Ascending aorta (tissue), 2 donors: Measurements from ENCODE around the gene HIVEP2. TPM values are rescaled to one million over a fixed set of nuclear protein-coding genes. Genes with fewer than 3 reads are reported as not detected.

Experiments used
- DNase-seq, 2 donors: peaks; one replicate each; pipeline ENCODE4 v3.0.0-alpha.2; 2019; ENCODE audit warnings: low spot score in 2 of 2
- H3K27ac ChIP-seq, 2 donors: fragments of 200-600 bp; sonication (generic); one replicate each; pipeline ENCODE4 v1.5.1; 2016 to 2017; ENCODE audit warnings: mild to moderate bottlenecking in 1 of 2
- H3K27me3 ChIP-seq: fragments of 200-600 bp; sonication (generic); one replicate; pipeline ENCODE4 v1.5.1; 2017
- H3K36me3 ChIP-seq, 2 donors: fragments of 200-600 bp; sonication (generic); one replicate each; pipeline ENCODE4 v1.5.1; 2016
- H3K4me1 ChIP-seq, 2 donors: fragments of 200-600 bp; sonication (generic); one replicate each; pipeline ENCODE4 v1.5.1; 2016 to 2017; ENCODE audit warnings: mild to moderate bottlenecking in 1 of 2
- H3K4me3 ChIP-seq, 2 donors: fragments of 200-600 bp; sonication (generic); one replicate each; pipeline ENCODE4 v1.5.1; 2016 to 2017; ENCODE audit warnings: mild to moderate bottlenecking in 1 of 2
- H3K9me3 ChIP-seq, 2 donors: fragments of 200-600 bp; sonication (generic); one replicate each; pipeline ENCODE4 v1.5.1; 2016
- intact Hi-C: fragments of 100-400 bp; cut with DNase I; formaldehyde crosslinking; loops from one replicate; pipeline ENCODE4 v1.15.1; 2023
- total RNA-seq: library from RNA; depleted of rRNA; stranded (reverse); fragments of >200 nt; gene quantifications from one replicate; pipeline ENCODE4 v1.1.0, GENCODE V29; 2016
- TF ChIP-seq, protein P1 (sequence below), 3 experiments: fragments of 200-600 bp in 2 of 3; fragments of 450-650 bp in 1 of 3; sonication (generic) in 2 of 3; IDR thresholded peaks; one replicate each; pipeline ENCODE4 v1.5.1; 2016 to 2019; ENCODE audit warnings: antibody characterized with exemption in 3 of 3, mild to moderate bottlenecking in 1 of 3, moderate library complexity in 1 of 3

HIVEP2 gene
- total RNA-seq, 1 donor from 2014 or later = 14.5 TPM

DNA sequence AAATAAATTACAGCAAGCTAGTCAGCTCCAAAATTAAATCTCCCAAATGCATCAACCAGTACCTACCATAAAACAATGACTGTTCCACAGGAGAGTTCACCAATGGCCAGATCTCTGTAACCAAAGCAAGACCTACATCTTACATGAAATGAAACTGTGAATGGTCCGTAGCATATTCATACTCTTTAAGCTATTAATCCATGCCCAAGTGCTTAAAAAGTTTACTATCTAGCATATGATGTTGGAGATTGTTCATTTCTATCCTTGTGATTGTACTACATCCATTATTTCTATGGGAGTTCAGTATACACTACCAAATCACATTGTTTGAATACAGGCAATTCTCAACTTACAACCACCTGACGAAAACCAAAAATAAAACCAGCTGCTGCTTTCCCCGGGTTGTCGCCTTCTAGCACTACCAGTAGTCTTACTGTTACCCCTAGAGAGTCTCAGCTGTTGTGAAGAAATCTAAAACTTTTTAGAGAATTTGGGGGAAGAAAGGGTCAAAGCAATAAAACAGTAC is 38.0 kb downstream of the HIVEP2 start:
- H3K36me3 ChIP-seq = no peaks in the 10 kb centered on the region
- H3K4me3 ChIP-seq = no peak overlapping the region
- peaks cover 0 to 7% of the 10 kb centered on the region in 2 donors for H3K4me1 ChIP-seq
- H3K27ac ChIP-seq = no peak overlapping the region
- TF ChIP-seq, protein P1, sequence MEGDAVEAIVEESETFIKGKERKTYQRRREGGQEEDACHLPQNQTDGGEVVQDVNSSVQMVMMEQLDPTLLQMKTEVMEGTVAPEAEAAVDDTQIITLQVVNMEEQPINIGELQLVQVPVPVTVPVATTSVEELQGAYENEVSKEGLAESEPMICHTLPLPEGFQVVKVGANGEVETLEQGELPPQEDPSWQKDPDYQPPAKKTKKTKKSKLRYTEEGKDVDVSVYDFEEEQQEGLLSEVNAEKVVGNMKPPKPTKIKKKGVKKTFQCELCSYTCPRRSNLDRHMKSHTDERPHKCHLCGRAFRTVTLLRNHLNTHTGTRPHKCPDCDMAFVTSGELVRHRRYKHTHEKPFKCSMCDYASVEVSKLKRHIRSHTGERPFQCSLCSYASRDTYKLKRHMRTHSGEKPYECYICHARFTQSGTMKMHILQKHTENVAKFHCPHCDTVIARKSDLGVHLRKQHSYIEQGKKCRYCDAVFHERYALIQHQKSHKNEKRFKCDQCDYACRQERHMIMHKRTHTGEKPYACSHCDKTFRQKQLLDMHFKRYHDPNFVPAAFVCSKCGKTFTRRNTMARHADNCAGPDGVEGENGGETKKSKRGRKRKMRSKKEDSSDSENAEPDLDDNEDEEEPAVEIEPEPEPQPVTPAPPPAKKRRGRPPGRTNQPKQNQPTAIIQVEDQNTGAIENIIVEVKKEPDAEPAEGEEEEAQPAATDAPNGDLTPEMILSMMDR (IDR thresholded peaks at IDR 0.05) = no peak
- H3K9me3 ChIP-seq = no peaks in the 10 kb centered on the region
- DNase-seq = no peak
- H3K27me3 ChIP-seq = no peaks in the 10 kb centered on the region
- intact Hi-C loops = no loop called here

DNA sequence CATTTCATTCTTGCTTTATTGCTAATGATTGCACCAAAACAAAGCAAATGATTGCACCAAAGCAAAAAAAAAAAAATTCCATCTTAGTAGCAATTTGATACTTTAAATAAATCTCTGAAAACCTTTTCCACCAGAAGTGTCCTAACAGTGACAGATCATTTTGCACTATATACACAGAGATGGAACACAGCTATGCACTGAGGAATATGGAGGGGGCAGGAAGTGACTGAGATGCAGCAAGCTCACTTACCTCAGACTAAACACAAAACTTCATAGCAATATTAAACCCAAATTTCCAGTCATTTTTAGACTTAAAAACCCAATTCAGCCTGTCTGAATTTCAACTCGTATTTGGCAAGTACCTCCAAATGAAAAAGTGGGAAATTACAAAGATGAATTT is 41.2 kb downstream of the HIVEP2 start:
- no peak for DNase-seq
- no peaks in the 10 kb centered on the region for H3K36me3 ChIP-seq

DNA sequence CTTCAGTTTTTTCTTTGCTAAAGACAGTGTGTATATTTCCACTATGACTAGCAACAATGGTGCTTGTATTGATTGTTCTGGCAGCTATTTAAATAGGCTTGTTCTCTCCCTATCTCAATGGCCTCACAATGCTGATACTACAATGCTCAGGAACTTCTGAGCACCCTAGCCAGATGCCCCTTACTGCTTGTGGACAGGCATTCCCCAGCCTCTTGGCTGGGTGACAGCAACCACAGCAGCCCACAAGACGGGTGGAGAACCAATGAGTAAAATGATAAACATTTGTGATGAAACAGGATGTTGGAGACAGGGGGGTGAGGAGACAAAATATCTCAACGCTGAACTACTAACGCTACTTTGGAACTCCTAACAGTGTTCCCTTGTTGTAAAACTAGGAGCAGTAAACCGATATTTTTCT is 42.3 kb downstream of the HIVEP2 start:
- peak in 1 of 2 donors; percentile 23 for DNase-seq
- H3K27ac ChIP-seq = no peak overlapping the region
- TF ChIP-seq, protein P1 (IDR thresholded peaks at IDR 0.05) = no peak
- peaks cover 0 to 7% of the 10 kb centered on the region in 2 donors for H3K4me1 ChIP-seq
- no peaks in the 10 kb centered on the region for H3K36me3 ChIP-seq
- H3K4me3 ChIP-seq = no peak overlapping the region
- intact Hi-C loops = no loop called here
- H3K27me3 ChIP-seq = no peaks in the 10 kb centered on the region
- H3K9me3 ChIP-seq = no peaks in the 10 kb centered on the region

More for the DNA sequence above, 41.2 kb downstream of the HIVEP2 start:
- Histone ChIP-seq H3K27ac (no peak overlapping the region), H3K9me3 (no peaks in the 10 kb centered on the region), H3K4me3 (no peak overlapping the region), H3K27me3 (no peaks in the 10 kb centered on the region), H3K4me1 (peaks cover 0 to 7% of the 10 kb centered on the region in 2 donors)
- intact Hi-C loops = no loop called here
- TF ChIP-seq, protein P1 (IDR thresholded peaks at IDR 0.05) = no peak

DNA sequence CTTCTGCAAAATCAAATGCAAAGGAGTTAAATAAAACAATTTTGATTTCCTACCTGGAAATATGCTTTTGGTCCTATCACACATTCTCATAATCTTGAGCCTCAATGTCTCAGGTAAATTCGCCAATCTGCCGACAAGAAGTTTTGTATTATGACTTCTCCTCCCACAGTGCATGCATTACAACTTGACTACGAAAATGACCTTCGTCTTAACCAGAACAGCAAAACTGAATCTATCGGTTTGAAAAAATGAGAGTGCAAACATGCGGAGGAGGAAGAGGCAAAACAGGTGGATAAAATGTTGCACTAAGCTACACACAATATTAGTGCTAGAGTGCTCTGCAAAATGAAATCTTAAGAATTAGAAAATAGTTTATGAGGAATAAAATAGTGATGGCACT is 43.4 kb downstream of the HIVEP2 start:
- no peak for DNase-seq
- H3K36me3 ChIP-seq = no peaks in the 10 kb centered on the region
- no peak overlapping the region for H3K27ac ChIP-seq
- H3K4me3 ChIP-seq = no peak overlapping the region
- intact Hi-C loops = no loop called here
- H3K4me1 ChIP-seq = peaks cover 0 to 7% of the 10 kb centered on the region in 2 donors
- H3K9me3 ChIP-seq = no peaks in the 10 kb centered on the region
- TF ChIP-seq, protein P1 (IDR thresholded peaks at IDR 0.05) = no peak
- H3K27me3 ChIP-seq = no peaks in the 10 kb centered on the region

DNA sequence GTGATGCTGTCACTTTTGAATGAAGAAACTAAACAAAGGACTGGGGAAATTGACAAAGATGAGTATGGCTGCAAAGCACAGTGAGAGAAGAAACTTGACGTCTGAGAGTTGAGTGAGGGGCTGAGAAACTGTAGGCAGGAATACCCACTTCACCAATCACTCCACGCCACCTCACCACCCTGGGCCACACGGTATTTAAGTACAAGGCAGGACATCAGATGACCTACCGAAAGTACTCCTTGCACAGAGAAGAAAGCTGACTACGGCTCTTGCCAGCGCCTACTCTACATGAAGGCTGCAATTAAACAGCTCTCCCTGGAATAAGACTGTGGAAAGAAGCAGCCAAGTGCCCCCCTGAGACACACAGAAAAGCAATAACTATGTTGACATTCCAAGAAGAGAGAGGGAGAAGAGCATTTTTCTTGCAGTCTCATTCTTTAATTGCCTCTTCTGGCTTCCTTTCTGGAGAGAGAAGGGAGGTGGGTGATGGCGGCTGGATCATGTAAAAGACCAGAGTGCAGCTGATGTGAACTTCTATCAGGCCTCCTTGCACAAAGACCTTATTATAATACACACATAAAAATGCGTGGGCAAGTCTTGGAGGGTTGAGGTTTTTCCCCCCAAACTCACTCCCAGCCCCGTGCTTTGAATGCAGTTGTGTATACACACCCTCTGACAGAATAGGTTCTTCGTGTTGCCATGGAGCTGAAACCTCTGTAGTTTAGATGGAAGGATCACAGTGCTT is 44.6 kb downstream of the HIVEP2 start:
- intact Hi-C loops = no loop called here
- H3K36me3 ChIP-seq = no peaks in the 10 kb centered on the region
- H3K9me3 ChIP-seq = no peaks in the 10 kb centered on the region
- DNase-seq = no peak
- TF ChIP-seq, protein P1 (IDR thresholded peaks at IDR 0.05) = no peak
- H3K4me1 ChIP-seq = peaks cover 0 to 7% of the 10 kb centered on the region in 2 donors
- H3K27me3 ChIP-seq = no peaks in the 10 kb centered on the region
- H3K4me3 ChIP-seq = no peak overlapping the region
- H3K27ac ChIP-seq = no peak overlapping the region
